Panc1 (cell line): ENCODE data around the gene ANAPC16.

Source experiments
- POLR2AphosphoS5 ChIP-seq: IDR thresholded peaks from 2 replicates; pipeline ENCODE4 v1.6.1; 2012; ENCODE audit warnings: mild to moderate bottlenecking, low read depth, low read length, moderate library complexity
- REST ChIP-seq, 2 experiments: IDR thresholded peaks; 2 replicates each; pipeline ENCODE4 v1.6.1; 2011 to 2012; ENCODE audit warnings: low read depth in 2 of 2, control low read depth in 1 of 2, low read length in 1 of 2, mild to moderate bottlenecking in 1 of 2, moderate library complexity in 1 of 2; ENCODE audit not compliant: insufficient read depth in 1 of 2
- TCF7L2 ChIP-seq: IDR thresholded peaks from 2 replicates; pipeline ENCODE4 v1.6.1; 2011; ENCODE audit warnings: mild to moderate bottlenecking, low read depth, low read length, inconsistent platforms
- TF ChIP-seq, protein P1 (sequence below): fragments of 450-650 bp; IDR thresholded peaks from 2 replicates; pipeline ENCODE4 v1.5.1; 2017; ENCODE audit warnings: mild to moderate bottlenecking

GRCh38 chr10:72277340-72277995 is 61.7 kb downstream of the ANAPC16 start:
- TF ChIP-seq, protein P1, sequence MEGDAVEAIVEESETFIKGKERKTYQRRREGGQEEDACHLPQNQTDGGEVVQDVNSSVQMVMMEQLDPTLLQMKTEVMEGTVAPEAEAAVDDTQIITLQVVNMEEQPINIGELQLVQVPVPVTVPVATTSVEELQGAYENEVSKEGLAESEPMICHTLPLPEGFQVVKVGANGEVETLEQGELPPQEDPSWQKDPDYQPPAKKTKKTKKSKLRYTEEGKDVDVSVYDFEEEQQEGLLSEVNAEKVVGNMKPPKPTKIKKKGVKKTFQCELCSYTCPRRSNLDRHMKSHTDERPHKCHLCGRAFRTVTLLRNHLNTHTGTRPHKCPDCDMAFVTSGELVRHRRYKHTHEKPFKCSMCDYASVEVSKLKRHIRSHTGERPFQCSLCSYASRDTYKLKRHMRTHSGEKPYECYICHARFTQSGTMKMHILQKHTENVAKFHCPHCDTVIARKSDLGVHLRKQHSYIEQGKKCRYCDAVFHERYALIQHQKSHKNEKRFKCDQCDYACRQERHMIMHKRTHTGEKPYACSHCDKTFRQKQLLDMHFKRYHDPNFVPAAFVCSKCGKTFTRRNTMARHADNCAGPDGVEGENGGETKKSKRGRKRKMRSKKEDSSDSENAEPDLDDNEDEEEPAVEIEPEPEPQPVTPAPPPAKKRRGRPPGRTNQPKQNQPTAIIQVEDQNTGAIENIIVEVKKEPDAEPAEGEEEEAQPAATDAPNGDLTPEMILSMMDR = no peak
- TF ChIP-seq TCF7L2 (no peak), POLR2AphosphoS5 (no peak; the same call in 1 of the 2 replicates), REST (IDR thresholded peaks at IDR 0.05; ENCODE audit: insufficient read depth in 1 of 2, low read depth in 2 of 2, low read length in 1 of 2) (no peak)
